Upper lobe of right lung (tissue), 1 donor: Measurements from ENCODE around the gene CITED4. TPM values are rescaled to one million over a fixed set of nuclear protein-coding genes. Genes with fewer than 3 reads are reported as not detected.

ENCODE experiments used
- ATAC-seq: fragments of 200-7000 bp; cut with Tn5 transposase; one replicate; pipeline ENCODE4 v1.9.1; 2020; ENCODE audit warnings: mild to moderate bottlenecking, moderate library complexity
- DNase-seq: peaks from one replicate; pipeline ENCODE4 v3.0.0-alpha.2; 2020
- H3K27ac ChIP-seq: fragments of 200-600 bp; one replicate; pipeline ENCODE4 v1.8.0; 2022
- H3K27me3 ChIP-seq: fragments of 200-600 bp; one replicate; pipeline ENCODE4 v1.8.0; 2022; ENCODE audit warnings: mild to moderate bottlenecking
- H3K36me3 ChIP-seq: fragments of 200-600 bp; one replicate; pipeline ENCODE4 v1.8.0; 2022
- H3K4me1 ChIP-seq: fragments of 200-600 bp; one replicate; pipeline ENCODE4 v1.8.0; 2022
- H3K4me3 ChIP-seq: fragments of 200-600 bp; one replicate; pipeline ENCODE4 v1.8.0; 2022; ENCODE audit warnings: mild to moderate bottlenecking
- H3K9me3 ChIP-seq: fragments of 200-600 bp; one replicate; pipeline ENCODE4 v1.8.0; 2022
- intact Hi-C: fragments of 100-400 bp; cut with DNase I; formaldehyde crosslinking; loops from one replicate; pipeline ENCODE4 v1.11.0; 2022
- total RNA-seq: library from RNA; stranded (reverse); fragmentation: NEBNext Ultra II Directional; extraction: Animal tissue kit (Norgen Biotek cat#: 25700); gene quantifications from one replicate; pipeline ENCODE4 v1.2.1, GENCODE V29; 2021
- TF ChIP-seq, protein P1 (sequence below): fragments of 200-600 bp; IDR thresholded peaks from one replicate; pipeline ENCODE4 v1.8.0; 2022; ENCODE audit warnings: antibody characterized with exemption
- donor health status: DM: no; HTN: yes; CAD: no; lungs with severe emphysema.

Gene CITED4
- total RNA-seq, 1 donor from 2014 or later = 23.2 TPM

DNA sequence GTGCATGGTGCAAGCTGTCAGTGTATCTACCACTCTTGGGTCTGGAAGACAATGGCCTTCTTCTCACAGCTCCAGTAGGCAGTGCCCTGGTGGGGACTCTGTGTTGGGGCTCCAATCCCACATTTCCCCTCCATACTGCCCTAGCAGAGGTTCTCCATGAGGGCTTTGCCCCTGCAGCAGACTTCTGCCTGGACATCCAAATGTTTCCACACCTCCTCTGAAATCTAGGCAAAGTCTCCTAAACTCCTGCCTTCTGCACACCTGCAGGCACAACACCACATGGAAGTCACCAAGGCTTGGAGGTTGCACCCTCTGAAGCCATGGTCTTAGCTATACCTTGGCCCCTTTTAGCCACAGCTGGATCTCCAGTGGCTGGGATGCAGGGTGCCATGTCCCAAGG, 31.8 kb upstream of the CITED4 start:
- Histone ChIP-seq H3K36me3 (no peaks in the 10 kb centered on the region), H3K4me3 (no peak overlapping the region), H3K9me3 (no peaks in the 10 kb centered on the region), H3K4me1 (peaks cover 7% of the 10 kb centered on the region), H3K27ac (no peak overlapping the region), H3K27me3 (no peaks in the 10 kb centered on the region)
- intact Hi-C loops = no loop called here
- DNase-seq (no peak), ATAC-seq (no peak)
- TF ChIP-seq, protein P1, sequence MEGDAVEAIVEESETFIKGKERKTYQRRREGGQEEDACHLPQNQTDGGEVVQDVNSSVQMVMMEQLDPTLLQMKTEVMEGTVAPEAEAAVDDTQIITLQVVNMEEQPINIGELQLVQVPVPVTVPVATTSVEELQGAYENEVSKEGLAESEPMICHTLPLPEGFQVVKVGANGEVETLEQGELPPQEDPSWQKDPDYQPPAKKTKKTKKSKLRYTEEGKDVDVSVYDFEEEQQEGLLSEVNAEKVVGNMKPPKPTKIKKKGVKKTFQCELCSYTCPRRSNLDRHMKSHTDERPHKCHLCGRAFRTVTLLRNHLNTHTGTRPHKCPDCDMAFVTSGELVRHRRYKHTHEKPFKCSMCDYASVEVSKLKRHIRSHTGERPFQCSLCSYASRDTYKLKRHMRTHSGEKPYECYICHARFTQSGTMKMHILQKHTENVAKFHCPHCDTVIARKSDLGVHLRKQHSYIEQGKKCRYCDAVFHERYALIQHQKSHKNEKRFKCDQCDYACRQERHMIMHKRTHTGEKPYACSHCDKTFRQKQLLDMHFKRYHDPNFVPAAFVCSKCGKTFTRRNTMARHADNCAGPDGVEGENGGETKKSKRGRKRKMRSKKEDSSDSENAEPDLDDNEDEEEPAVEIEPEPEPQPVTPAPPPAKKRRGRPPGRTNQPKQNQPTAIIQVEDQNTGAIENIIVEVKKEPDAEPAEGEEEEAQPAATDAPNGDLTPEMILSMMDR = no peak

DNA sequence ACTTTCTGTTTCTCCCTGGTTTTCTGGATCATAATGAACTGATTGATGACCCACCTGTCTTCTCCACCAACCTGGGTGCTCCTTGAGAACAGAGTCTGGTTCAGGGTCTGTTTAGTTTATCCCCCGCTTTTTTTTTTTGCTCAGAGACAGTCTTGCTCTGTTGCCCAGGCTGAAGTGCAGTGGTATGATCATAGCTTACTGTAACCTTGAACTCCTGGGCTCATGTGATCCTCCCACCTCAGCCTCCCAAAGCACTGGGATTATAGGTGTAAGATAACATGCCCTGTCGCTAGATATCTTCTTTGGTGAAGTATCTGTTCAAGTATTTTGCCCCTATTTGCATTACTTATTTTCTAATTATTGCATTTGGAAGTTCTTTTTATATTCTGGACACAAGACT, 30.2 kb upstream of the CITED4 start:
- Histone ChIP-seq H3K27me3 (no peaks in the 10 kb centered on the region), H3K4me1 (no peaks in the 10 kb centered on the region), H3K4me3 (no peak overlapping the region), H3K36me3 (no peaks in the 10 kb centered on the region), H3K9me3 (no peaks in the 10 kb centered on the region), H3K27ac (no peak overlapping the region)
- ATAC-seq (no peak), DNase-seq (no peak)
- TF ChIP-seq, protein P1 = no peak
- intact Hi-C loops = no loop called here

DNA sequence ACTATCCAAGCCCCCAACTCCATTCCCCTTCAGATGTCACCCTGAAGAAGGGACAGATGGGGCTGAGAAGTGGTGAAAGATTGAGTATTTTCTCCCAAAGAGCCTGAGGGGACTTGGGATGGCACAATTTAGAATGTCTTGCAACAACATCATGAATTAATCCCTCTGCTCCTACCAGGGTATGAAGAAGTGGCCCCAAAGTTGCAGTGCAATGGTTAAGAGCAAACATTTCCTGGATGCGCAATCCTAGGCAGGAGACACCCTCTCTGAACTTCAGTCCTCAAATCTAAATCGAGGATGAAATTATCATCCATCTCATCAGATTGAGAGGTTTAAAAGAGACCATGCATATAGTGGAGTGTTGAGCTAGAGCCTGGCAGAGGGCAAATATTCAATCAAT, 28.6 kb upstream of the CITED4 start:
- Histone ChIP-seq H3K4me3 (no peak overlapping the region), H3K27ac (no peak overlapping the region), H3K27me3 (no peaks in the 10 kb centered on the region), H3K4me1 (no peaks in the 10 kb centered on the region), H3K9me3 (no peaks in the 10 kb centered on the region), H3K36me3 (no peaks in the 10 kb centered on the region)
- no peak for DNase-seq
- TF ChIP-seq, protein P1 = no peak
- intact Hi-C loops = no loop called here
- no peak for ATAC-seq

DNA sequence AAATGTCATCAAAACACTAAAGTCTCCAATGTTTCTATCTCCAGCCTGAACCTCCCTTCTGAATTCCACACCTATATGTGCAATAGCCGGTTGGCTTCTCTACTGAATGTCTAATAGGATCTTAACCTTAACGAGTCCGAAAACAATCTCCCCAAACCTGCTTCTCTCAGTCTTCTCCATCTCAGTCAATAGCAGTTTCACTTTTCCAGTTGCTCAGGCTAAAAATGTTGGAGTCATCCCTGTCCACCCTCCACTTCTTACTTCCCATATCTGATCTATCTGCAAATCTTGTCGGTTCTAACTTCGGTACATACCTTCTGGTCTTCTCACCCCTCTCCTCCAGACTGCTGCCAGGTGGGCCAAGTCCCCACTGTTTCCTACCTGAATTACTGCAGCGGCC, 25.5 kb upstream of the CITED4 start:
- Histone ChIP-seq H3K27me3 (peaks cover 25% of the 10 kb centered on the region), H3K27ac (no peak overlapping the region), H3K36me3 (no peaks in the 10 kb centered on the region), H3K4me3 (no peak overlapping the region), H3K4me1 (no peaks in the 10 kb centered on the region), H3K9me3 (no peaks in the 10 kb centered on the region)
- ATAC-seq = no peak
- no peak for DNase-seq
- intact Hi-C loops = no loop called here
- TF ChIP-seq, protein P1 = no peak

DNA sequence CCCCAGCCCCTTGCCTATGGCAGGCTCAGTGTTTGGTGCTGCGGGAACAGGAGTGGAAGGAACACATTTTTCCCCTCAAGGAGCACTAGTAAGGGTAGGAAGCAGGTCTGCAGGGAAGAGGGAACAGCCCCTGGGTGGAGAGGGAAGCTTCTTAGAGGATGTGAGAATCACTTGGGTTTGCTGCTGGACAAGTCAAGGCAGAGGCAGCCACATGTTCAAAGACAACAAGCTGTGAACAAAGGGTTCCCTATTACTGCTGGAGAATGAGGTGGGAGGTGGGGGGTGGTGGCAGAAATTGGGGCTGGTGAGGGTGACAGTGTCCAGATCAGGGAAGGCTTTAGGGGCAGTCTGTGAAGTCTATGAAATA, 24.8 kb upstream of the CITED4 start:
- intact Hi-C loops = no loop called here
- DNase-seq = no peak
- TF ChIP-seq, protein P1 = no peak
- peaks cover 28% of the 10 kb centered on the region for H3K27me3 ChIP-seq
- H3K36me3 ChIP-seq = no peaks in the 10 kb centered on the region
- no peak overlapping the region for H3K27ac ChIP-seq
- H3K9me3 ChIP-seq = no peaks in the 10 kb centered on the region
- ATAC-seq = no peak
- no peak overlapping the region for H3K4me3 ChIP-seq
- no peaks in the 10 kb centered on the region for H3K4me1 ChIP-seq

DNA sequence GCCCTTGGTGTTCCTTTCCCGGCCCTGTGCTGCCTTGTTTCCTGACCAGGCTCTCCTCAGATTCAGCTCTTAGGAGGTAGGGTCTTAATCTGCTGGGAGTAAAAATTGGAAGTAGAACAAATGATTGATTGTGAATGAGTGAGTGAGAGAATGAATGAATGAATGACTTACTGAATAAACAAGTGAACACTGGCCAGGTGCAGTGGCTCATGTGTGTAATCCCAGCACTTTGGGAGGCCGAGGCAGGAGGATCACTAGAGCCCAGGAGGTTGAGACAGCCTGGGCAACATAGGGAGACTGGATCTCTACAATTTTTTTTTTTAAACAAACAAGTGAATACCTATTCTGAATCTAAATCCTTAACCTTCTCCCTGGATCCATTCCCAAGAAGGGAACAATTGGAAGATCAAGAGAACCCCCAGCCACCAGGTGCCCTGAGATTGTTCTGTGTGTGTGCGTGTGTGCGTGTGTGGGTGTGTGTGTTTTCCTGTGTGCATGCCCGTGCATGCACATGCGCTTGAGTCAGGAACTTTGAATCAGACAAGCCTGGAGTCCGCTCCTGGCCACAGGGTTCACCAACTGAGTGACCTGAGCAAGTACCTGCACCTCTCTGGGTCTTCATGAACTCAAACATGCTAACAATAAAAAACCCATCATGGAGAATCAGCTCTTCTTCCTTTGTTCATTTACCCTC, 24.3 kb upstream of the CITED4 start:
- TF ChIP-seq, protein P1 = no peak
- no peak for ATAC-seq
- DNase-seq = no peak
- peaks cover 28% of the 10 kb centered on the region for H3K27me3 ChIP-seq
- H3K36me3 ChIP-seq = no peaks in the 10 kb centered on the region
- H3K9me3 ChIP-seq = no peaks in the 10 kb centered on the region
- H3K4me1 ChIP-seq = no peaks in the 10 kb centered on the region
- intact Hi-C loops = no loop called here
- H3K27ac ChIP-seq = no peak overlapping the region
- no peak overlapping the region for H3K4me3 ChIP-seq
